H4 (cell line): ENCODE results near the gene HLA-DQB1. TPM values are rescaled to one million over a fixed set of nuclear protein-coding genes. Genes with fewer than 3 reads are reported as not detected.
"Not testable (repeated sequence)": the region's sequence is repeated elsewhere in the genome, so short reads cannot be mapped to it uniquely, and the experiment has no call there.

ENCODE experiments used
- DNase-seq: peaks from one replicate; pipeline ENCODE4 v3.0.0-alpha.2; 2015; ENCODE audit warnings: low spot score
- total RNA-seq: library from RNA; depleted of rRNA; stranded (reverse); fragments of >200 nt; shearing (Covaris generic); gene quantifications from 2 replicates; pipeline ENCODE4 v1.2.3, GENCODE V29; 2014

Gene HLA-DQB1
- total RNA-seq, 1 experiment from 2014 or later = not detected

DNA sequence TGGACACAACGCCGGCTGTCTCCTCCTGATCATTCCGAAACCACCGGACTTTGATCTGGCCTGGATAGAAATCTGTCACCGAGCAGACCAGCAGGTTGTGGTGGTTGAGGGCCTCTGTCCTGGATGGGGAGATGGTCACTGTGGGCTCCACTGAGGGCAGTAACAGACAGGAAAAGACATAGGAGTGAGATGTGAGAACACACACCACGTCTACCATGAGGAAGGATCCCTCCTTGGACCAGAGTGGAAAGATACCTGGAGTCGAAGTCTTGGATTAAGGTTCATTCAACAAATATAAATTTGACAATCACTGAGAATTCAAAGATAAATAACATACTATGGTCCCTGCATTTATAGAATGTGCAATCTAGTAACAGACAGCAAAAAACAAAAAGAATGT lies 4.4 kb downstream of the HLA-DQB1 start:
- DNase-seq = no peak

DNA sequence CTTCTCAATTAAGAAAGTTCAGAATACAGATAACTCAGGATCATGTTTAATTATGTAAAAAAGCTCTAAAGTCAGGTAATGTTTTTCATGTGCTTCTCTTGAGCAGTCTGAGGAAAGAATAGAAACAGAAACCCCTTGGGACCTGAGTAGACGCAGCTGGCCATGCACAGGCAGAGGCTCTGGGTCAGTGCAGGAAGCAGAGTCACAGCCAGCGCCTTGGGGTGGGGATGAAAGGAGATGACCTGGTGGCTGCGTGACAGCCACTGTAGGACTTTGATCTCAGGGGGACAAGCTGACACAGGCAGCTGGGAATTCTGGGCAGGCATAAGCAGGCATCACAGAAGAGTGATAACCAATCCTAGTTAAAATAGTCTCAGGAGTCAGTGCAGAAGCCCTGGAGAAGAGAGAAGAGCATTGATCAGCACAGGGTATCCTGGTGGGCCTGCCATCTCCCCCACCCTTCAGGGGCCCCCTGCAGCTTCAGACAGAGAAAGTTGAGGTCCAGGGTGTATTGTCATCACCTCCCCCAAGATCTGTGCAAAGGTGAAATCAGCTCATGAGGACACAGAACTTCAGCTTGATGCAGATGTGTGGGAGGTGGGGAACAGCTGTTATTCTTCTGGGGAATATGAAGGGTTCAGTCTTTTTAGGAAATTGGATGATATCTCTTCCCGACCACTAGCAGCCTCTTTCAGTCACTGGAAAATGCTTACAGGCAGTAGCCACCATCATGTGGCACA lies 6.4 kb downstream of the HLA-DQB1 start:
- DNase-seq = no peak

DNA sequence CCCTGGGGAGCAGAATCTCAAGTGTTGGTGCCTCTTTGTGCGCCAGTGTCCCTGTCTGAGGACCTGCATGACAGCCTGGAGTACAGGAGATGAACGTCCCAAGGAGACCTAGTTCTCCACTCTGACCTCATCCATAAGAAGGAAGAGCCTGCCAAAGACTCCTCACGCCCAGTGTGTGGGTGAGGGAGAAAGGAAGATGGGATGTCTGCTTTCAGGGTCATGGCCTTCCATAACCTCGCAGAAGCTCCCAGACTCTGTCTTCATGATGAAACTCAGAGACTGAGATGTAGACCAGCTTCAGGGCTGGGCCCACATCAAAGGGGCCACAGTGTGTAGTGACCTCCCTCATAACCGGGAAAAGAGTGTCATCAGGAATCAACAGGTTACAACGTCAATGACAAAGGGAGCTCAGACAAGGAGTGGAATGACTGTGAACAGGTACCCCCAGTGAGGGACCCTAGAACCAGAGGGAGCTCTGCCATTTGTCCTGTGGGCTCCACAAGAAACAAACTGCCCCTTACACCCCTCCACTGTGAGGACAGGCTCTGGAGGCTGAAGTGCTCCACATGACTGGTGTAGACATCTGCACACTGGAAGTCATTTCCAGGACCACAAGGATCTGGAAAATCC lies 8.1 kb downstream of the HLA-DQB1 start:
- no peak for DNase-seq

DNA sequence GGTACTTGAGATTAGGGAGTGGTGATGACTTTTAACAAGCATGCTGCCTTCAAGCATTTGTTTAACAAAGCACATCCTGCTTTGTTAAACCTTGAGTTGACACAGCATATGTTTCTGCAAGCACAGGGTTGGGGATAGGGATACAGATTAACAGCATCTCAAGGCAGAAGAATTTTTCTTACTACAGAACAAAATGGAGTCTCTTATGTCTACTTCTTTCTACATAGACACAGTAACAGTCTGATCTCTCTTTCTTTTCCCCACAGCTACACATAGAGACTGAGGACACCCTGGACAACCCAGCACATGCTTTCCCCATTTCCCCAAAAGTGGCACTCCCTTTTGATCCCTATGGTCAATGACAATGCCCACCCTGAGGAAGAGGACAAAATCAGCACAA lies 8.6 kb downstream of the HLA-DQB1 start:
- not testable (repeated sequence) for DNase-seq

- not testable (repeated sequence) for DNase-seq
Measured at GRCh38 chr6:32657329-32657728, 9.1 kb downstream of the HLA-DQB1 start.

GRCh38 chr6:32655203-32655710 lies 11.2 kb downstream of the HLA-DQB1 start:
- no peak for DNase-seq

DNA sequence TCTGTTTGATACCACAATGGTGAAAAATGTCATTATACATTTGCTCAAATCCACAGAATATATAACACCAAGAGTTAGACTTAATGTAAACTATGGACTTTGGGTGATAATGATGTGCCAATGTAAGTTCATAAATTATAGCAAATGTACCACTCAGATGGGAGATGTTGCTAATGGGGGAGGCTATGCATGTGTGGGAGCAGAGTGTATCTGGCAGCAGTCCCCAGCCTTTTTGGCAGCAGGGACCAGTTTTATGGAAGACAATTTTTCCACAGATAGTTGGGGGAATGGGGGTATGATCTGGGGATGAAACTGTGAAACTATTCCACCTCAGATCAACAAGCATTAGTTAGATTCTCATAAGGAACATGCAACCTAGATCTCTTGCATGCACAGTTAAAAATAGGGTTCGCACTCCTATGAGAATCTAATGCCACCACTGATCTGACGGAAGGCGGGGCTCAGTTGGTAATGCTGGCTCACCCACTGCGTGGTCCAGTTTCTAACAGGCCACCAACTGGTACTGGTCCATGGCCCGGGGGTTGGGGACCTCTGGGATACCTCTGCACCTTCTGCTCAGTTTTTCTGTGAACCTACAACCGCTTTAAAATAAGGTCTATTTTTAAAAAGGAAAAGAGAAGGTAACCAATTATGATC lies 21.3 kb downstream of the HLA-DQB1 start:
- no peak for DNase-seq

- no peak for DNase-seq
Measured at GRCh38 chr6:32643904-32644303, 22.6 kb downstream of the HLA-DQB1 start.

GRCh38 chr6:32642720-32643106 lies 23.7 kb downstream of the HLA-DQB1 start:
- no peak for DNase-seq

DNA sequence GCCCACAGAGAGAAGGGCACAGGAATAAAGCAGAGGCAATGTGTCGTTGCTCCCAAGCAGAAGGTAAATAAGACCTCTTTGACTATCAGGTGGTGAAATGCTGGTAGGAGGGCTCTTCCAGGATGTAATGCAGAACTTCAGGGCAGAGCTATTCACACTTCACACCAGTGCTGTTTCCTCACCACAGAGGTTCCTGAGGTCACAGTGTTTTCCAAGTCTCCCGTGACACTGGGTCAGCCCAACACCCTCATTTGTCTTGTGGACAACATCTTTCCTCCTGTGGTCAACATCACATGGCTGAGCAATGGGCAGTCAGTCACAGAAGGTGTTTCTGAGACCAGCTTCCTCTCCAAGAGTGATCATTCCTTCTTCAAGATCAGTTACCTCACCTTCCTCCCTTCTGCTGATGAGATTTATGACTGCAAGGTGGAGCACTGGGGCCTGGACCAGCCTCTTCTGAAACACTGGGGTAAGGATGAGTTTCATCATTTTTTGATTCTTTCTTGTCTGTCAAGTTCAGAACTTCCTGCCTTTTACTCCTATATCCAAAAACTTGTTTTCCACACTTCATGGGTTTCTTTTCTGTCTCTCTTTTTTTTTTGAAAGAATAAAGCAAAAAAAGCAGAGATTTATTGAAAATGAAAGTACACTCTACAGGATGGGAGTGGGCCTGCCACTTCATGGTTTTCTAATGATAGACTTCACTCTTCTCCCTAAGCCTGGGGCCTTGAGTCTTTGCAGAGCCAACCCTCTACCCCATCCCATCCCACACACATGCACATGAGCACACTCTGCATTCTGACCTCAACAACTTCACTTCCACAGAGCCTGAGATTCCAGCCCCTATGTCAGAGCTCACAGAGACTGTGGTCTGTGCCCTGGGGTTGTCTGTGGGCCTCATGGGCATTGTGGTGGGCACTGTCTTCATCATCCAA lies 24.4 kb downstream of the HLA-DQB1 start:
- DNase-seq = not testable (repeated sequence)

- DNase-seq = no peak
Measured at GRCh38 chr6:32641122-32641521, 25.3 kb downstream of the HLA-DQB1 start.

DNA sequence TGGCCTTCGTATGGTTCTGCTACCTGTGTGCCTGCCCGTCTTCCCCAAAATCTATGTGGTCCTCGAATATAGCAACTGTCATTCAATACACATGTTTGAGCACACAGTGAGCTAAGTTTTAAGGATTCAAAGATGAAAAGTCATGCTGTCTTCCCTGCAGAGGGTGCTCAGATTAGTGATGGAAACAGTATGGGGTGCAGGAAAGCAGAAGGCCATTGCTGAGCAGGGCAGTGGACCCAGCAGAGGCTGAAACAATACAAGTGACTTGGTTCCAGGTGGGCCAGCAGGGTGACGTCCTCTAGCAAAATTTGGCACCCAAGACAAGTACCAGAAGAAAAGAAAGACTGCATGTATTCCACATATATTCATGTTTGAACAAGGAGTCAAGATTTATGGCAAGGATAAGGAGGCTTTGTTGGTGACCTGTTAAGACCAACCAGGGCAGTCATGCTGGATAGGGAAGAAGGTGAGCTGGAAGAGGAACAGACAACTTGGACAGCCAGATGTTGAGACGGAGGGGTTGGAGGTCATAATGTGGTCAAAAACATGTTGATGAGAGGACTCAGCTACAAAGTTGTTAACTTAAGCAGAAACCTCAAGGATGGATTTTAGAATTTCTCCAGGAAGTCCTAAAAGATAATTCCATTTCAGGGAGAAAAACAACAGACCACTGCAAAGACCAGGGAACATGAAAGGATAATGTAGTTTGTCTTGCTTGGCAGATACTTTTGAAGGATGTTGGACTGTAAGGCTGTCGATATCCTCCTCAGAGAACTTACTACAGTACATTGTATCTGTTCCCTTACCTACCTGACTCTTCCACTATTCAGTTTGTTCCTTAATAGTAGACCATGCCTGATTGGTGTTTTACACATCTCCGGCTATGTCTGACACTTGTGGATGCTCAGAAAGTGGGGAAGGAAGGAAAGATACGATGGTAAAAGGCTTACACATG lies 26.7 kb downstream of the HLA-DQB1 start:
- DNase-seq = no peak

DNA sequence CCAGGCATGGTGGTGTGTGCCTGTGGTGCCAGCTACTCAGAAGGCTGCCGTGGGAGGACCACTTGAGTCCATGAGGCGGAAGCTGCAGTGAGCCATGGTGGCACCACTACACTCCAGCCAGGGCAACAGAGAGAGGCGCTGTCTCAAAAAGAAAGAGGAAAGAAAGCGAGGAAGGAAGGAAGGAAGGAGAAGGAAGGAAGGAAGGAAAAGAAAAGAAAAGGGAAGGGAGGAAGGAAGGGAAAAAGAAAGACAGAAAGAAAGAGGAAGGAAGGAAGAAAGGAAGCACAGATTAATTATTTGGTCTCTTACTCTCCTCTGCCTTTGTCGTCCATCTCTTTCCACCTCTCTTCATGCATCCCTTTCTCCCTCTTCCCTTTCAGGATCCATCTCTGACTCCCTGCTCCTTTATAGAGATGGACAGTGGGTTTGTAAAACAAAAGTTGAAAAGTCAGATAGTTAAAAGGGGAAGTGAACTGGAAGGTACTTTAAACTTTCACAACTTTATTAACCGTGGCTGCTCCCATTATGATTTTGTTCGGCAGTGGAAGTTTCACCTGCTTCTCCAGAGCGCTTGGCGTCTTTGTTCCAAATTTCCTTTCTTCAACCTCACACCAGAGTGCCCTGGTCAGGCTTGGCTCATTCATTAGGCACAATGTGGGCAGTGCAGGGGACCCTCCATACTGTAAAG lies 27.8 kb downstream of the HLA-DQB1 start:
- DNase-seq = no peak

DNA sequence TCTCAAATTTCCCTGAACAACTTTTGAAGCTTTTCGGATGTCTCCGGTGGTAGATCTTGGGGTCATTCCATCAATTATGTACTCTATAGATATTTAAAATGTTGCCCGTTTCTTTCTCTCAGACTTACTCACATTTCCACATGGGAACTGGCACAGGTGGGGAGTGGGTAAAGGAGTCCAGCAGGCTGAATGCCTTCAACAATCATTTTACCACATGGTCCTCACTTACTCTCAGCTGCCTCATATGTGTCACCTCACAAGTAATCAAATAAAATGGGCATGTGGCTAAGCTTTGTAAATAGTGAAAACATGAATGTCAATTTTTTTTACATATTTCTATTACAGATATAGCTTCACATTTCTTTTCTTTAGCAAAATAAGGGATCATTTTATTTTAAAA lies 28.6 kb downstream of the HLA-DQB1 start:
- no peak for DNase-seq

GRCh38 chr6:32637219-32637880 lies 29.1 kb downstream of the HLA-DQB1 start, which contains the start of gene HLA-DQA1:
Gene HLA-DQA1 (plus strand): TSS chr6:32637406. CDS start chr6:32637459, 53 bp downstream.
- DNase-seq = no peak

GRCh38 chr6:32635526-32636123 lies 30.8 kb downstream of the HLA-DQB1 start:
- DNase-seq = no peak

GRCh38 chr6:32629793-32630192 lies 36.7 kb downstream of the HLA-DQB1 start:
- DNase-seq = not testable (repeated sequence)

GRCh38 chr6:32627831-32628230 lies 38.6 kb downstream of the HLA-DQB1 start:
- no peak for DNase-seq

GRCh38 chr6:32627249-32627648 lies 39.2 kb downstream of the HLA-DQB1 start:
- no peak for DNase-seq
